ENCODE measurements around the gene SLC25A47.
"Not testable (repeated sequence)": the region's sequence is repeated elsewhere in the genome, so short reads cannot be mapped to it uniquely, and the experiment has no call there.

Gene SLC25A47

DNA sequence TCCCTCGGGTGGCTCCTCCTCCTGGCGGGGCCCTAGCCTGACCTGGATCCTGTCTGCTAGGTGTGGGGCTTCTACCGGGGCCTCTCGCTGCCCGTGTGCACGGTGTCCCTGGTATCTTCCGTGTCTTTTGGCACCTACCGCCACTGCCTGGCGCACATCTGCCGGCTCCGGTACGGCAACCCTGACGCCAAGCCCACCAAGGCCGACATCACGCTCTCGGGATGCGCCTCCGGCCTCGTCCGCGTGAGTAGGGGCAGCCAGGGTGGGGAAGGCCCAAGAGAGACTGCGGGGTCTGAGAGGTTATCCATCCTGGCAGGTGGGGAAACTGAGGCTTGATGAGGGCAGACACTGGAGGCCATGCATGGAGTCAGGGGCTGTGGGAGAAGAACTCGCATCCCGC, 4.0 kb downstream of the SLC25A47 start:
- DNase-seq (ENCODE audit: low spot score) = no peak

DNA sequence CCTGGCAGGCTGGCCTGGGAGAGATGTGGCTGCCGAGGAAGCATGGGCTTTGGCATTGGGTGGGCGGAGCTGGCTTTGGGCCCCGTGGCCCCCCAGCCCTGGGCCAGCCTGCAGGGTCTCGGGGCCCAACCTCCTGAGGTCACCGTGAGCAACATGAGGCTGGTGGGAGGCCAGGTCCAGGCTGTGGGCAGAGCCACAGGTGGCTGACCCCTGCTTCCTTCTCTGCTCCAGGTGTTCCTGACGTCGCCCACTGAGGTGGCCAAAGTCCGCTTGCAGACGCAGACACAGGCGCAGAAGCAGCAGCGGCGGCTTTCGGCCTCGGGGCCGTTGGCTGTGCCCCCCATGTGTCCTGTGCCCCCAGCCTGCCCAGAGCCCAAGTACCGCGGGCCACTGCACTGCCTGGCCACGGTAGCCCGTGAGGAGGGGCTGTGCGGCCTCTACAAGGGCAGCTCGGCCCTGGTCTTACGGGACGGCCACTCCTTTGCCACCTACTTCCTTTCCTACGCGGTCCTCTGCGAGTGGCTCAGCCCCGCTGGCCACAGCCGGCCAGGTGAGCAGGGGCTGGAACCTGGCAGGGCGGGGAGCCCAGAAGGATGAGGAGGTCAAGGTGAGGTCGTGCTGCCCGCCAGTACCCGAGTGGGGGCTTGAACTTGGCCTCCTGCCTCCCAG, 5.5 kb downstream of the SLC25A47 start:
- no peak for DNase-seq (ENCODE audit: low spot score)

DNA sequence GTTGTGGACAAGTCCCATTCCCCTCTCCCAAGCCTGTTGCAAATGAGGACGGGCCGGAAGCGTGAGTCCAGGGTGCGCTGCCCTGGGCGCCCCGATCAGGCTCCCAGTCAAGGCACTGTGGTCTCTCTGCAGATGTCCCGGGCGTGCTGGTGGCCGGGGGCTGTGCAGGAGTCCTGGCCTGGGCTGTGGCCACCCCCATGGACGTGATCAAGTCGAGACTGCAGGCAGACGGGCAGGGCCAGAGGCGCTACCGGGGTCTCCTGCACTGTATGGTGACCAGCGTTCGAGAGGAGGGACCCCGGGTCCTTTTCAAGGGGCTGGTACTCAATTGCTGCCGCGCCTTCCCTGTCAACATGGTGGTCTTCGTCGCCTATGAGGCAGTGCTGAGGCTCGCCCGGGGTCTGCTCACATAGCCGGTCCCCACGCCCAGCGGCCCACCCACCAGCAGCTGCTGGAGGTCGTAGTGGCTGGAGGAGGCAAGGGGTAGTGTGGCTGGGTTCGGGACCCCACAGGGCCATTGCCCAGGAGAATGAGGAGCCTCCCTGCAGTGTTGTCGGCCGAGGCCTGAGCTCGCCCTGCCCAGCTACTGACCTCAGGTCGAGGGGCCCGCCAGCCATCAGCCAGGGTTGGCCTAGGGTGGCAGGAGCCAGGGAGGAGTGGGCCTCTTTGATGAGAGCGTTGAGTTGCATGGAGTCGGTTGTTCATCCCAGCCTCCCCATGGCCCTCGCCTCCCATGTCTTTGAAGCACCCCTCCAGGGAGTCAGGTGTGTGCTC, 6.3 kb downstream of the SLC25A47 start:
- no peak for DNase-seq (ENCODE audit: low spot score)

DNA sequence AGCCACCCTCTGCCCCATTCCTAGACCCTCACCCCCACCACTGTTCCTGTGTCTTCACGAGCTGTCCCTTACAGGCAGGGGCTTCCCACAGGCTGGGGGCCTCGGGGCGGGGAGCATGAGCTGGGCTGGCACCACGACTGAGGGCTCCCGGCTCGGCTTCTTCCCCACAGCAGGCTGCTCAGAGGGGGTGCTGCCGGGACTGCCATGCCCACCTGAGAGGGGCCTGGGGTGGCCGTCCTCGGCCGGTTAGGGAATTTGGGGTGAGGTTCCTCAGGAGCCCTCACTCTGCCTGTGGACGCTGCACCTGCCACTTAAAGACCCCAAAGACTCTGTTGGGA, 6.8 kb downstream of the SLC25A47 start:
- DNase-seq (ENCODE audit: low spot score) = no peak

DNA sequence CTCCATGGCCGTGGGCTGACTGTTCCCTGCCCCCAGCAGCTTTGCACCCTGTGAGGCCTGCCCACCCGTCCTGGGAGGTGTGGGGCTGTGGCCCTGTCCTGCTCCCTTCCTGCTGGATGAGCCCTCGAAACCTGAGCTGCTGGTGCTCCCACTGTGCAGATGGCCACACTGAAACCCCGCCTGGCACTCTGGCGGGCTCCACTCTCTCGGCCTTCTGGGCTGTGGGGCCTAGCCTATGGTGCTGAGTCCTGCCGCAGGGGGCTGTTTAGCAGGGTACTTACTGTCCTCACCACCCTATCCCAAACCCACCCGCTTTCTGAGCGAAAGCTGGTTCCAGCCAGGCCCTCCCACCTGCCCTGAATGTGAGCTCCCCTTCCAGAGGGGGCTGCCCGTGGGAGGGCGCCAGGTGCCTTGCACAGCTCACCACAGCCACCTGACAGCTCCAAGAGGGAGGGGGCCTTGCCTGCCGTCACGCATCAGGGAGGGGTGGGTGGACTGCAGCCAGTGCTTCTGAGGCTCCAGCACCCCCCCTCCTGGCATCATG, 7.3 kb downstream of the SLC25A47 start:
- DNase-seq (ENCODE audit: low spot score) = no peak

DNA sequence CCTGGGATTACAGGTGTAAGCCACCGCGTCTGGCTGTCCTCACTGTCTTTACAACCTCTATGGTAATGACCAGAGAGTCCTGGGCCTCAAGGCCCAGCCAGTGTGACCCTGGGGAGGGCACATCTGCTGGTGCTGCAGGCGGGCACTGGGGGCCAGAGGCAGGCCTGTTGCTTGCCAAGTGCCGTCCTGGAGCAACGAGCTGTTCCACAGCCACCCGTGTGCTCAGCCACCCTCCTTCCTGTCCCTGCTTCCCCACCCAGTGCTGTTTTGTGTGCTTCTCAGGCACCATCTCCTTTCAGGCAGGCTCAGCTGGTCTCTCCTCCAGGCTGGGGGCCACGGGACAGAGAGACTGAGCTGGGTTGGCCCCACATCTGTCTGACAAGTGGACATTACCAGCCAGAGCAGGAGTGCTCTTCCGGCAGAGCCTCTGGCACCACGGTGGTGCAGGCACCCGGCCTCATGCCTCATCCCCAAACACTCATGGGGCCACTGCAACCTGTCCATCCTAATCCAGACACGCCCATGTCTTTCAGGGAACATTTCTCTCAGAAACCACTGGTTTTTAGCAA, 9.0 kb downstream of the SLC25A47 start:
- no peak for DNase-seq (ENCODE audit: low spot score)

DNA sequence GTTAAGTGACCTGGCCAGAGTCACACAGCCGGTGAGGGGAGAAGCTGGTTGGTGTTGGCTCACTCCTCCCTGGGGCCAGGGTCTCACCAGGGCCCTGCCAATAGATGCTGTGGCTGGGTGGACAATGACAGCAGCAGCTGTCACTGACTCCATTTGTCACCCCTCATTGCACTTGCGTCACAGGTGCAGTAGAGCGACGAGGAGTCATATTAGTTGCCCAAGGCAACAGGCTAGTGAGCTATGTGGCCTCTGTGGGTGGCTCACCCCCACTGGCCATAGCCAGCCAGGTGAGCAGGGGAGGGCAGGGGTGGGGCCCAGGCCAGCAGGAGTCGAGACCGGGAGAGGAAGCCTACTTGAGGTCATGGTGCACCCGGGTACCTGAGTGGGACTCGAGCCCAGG, 9.7 kb downstream of the SLC25A47 start:
- DNase-seq (ENCODE audit: low spot score) = no peak

DNA sequence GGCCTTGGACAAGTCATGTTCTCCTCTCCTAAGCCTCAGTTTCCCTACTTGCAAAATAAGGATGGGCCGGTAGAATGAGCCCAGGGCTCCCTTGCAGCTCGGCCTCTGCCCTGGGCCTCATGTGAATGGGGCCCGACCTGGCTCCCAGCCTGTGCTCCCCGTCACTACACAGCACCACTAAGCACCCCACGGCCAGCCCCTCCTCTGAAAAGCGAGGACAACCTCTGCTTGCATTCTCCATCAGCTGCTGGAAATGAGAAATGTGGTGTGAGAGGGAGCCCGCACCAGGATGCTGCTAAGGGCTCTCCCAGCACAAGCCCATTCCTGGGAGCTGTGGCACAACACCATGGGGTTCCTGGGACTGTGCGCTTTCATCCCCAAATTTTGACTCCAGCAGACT, 10.2 kb downstream of the SLC25A47 start:
- DNase-seq (ENCODE audit: low spot score) = no peak

DNA sequence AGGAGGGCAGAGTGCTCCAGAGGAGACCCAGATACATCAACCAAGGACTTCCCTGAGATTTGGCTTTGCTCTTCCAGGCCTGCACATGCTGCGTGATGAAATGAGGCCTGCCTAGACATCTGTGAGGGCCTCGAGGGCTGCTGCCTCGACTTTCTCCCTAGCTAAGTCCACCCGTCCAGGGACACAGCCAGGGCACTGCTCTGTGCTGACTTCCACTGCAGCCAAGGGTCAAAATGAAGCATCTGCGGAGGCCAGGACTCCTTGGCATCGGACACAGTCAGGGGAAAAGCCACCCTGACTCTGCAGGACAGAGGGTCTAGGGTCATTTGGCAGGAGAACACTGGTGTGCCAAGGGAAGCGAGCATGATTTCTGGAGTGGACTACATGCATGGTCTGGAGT, 10.7 kb downstream of the SLC25A47 start:
- no peak for DNase-seq (ENCODE audit: low spot score)

DNA sequence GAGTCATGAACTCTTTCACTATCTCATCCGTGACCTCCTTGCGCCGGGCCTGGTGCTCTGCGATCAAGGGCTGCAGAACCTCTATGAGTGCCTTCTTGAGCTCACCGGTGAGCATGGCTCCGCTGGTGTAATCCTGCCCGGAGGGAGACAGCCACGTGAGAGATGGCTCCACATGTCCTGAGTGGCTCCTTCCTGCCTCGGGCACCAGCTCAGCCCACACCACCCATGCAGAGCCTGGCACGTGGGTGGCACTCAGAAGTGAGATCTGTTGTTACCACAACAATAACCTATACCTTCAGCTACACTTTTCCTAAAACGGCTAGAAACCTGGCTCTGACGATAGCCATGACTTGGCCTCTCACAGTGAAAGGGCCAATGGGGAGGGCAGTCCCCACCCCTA, 11.8 kb downstream of the SLC25A47 start:
- DNase-seq (ENCODE audit: low spot score) = no peak

DNA sequence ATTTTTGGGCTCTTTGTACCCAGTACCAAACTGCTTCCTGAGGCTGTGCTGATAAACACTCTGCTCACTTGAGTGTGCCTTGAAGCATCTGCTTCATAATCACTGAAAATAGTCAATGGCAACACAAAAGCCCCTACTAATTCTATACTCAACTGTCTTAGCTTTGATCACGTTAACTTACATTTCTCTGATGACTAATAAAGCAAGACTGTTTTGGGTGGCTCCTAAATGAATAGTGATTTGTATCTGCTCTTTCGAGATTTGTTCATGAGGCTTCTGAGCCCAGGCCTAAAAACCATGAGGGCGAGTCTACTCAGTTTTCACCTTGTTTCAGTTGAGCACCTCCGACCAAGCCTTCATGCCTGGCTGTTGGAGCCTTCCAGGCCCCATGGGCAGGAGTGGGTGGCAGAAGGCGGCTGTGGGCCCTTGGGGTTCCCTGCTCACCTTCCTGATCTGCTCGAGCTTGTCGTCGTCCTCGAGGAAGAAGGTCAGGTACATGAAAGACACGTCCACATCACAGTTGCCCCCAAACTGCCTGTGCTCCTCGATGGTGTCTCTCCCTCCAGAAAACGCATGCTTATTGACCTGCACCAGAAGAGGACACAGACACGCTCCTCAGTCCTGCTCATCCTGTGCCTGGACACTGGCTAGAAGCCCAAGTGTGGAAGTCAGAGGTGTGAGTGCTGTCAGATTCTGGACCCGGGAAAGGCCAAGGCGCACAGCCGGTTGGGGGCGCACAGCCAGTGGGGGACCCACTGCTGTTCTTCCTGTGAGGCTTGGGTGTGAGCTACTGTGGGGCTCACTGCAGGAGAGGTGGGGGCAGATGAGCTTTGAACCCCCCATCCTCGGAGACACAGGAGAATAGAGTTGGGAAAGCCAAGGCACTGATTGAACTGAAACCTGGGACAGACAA, 13.7 kb downstream of the SLC25A47 start:
- peak; percentile 73 for DNase-seq (ENCODE audit: low spot score)

DNA sequence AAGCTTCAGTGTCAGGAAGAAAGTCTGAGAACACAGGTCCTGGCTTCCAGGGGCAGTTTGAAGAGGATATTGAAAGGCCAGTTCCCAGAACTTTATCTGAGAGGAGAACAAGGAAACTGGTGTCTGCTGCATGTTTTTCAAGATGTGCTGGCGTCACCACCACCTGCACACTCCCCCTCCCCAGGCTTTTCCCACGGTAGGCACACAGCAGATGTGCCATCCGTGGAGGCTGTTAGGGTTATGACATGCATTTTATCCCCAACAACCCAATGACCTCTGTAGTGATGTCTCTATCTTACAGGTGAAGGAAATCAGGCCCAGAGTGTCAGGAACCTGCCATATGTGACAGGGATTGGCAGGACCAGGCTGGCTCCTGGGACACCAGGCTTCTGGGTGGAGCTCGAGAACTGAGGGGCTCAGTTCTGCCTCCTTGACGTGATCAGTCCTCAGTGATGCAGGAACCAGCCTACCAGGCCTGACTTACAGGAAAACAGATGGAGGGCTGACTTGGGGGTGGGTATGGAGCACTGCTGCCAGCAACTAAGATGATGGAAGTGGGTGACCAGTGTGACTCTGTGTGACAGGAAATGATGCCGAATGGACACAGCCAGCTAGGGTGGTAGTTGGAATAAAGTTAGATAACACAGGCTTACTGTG, 16.8 kb downstream of the SLC25A47 start:
- no peak for DNase-seq (ENCODE audit: low spot score)

DNA sequence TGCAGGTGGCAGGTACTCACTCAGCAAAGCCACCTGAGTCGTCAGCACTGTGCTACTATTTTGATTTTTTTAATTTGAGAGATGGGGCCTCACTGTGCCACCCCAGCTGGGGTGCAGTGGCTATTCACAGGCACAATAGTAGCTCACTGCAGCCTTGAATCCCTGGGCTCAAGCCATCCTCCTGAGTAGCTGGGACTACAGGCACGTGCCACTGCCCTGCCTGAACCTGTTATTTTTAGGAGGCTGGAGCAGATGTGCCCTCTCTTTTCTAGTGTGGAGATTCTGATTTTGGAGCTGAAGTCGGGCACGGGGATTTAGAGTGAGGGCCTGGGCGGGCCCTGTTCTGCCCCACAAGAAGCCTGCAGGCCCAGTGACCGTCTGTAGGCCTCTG, 17.3 kb downstream of the SLC25A47 start:
- no peak for DNase-seq (ENCODE audit: low spot score)

DNA sequence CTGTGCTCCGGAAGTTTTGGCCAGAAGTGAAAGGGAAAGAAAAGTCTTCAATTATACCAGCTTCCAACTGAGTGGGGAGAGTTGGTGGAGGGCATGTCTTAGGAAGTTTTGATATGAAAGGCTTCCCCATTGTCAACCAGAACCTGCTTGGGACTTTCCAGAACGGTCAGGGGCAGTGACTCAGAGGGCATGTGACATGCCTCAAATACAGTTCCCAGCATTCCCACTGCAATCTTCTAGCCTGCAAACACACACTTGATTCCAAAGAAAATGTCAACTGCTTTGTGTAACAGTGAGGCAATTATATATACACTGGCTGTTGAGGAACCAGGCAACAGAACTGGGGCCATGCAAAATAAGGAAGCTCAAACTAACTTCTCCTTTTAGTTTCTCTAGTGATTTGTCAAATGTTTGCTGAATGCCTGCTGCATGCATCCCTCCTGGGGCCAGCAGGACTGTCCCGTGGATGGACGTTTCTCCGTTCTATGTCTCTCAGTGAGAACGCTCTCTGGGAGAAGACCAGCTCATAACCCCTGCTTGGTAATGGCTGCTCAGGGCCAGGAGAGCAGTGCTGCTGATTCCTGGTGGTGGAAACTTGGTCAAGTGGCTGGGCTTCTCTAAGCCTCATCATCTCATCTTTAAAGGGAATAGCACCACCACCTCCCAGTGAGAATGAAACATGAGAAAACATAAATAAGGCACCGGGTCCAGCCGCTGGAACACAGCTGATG, 18.3 kb downstream of the SLC25A47 start:
- peak; percentile 51 for DNase-seq (ENCODE audit: low spot score)

DNA sequence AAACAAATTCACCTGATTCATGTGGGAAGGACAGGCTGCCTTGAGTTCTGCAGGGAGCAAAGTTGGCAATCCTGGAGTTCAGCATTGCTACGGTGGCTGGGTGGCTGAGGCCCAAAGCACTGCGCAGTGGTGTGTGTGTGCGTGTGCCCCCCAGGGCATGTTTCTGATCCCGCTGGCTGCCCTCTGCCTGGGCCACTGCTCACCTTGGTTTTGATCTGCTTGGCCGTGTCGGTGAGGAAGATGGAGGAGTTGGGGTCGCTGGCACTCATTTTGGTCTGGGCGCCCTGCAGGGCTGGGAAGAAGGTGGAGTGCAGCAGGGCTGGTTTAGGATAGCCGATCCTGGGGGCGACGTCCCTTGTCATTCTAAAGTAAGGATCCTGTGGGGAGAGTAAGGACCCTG, 19.1 kb downstream of the SLC25A47 start:
- no peak for DNase-seq (ENCODE audit: low spot score)

DNA sequence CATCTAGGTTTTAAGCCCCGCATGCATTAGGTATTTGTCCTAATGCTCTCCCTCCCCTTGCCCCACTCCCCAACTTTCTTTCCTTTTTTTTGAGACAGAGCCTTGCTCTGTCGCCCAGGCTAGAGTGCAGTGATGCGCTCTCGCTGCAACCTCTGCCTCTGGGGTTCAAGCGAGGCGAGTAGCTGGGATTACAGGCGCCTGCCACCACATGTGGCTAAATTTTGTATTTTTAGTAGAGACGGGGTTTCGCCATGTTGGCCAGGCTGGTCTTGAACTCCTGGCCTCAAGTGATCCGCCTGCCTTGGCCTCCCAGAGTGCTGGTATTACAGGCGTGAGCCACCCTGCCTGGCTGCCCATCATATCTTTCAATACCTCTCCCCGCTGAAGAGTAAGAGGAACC, 19.7 kb downstream of the SLC25A47 start:
- DNase-seq (ENCODE audit: low spot score) = not testable (repeated sequence)

DNA sequence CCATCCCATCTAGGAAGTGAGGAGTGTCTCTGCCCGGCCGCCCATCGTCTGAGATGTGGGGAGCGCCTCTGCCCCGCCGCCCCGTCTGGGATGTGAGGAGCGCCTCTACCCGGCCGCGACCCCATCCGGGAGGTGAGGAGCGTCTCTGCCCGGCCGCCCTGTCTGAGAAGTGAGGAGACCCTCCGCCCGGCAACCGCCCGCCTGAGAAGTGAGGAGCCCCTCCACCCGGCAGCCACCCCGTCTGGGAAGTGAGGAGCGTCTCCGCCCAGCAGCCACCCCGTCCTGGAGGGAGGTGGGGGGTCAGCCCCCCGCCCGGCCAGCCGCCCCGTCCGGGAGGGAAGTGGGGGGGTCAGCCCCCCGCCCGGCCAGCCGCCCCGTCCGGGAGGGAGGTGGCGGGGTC, 21.5 kb downstream of the SLC25A47 start:
- DNase-seq (ENCODE audit: low spot score) = not testable (repeated sequence)

DNA sequence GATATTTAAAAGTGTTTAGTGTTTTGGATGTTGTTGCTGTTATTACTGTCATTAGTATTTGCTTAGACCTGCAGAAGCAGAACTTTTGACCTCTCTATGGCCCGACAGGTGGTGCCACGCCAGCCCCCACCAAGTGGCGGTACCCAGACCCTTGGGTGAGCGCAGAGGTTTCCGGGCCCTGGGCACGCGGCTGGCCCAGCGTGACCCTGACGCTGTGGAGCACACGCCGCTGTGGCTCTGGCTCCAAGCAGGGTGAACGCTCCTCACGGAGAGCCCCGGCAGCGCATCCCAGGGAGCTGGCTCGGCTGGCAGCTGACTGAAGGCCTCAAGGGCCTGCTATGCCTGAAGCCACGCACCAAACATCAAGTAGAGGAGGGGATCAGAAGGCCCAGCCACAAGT, 22.6 kb downstream of the SLC25A47 start:
- no peak for DNase-seq (ENCODE audit: low spot score)

DNA sequence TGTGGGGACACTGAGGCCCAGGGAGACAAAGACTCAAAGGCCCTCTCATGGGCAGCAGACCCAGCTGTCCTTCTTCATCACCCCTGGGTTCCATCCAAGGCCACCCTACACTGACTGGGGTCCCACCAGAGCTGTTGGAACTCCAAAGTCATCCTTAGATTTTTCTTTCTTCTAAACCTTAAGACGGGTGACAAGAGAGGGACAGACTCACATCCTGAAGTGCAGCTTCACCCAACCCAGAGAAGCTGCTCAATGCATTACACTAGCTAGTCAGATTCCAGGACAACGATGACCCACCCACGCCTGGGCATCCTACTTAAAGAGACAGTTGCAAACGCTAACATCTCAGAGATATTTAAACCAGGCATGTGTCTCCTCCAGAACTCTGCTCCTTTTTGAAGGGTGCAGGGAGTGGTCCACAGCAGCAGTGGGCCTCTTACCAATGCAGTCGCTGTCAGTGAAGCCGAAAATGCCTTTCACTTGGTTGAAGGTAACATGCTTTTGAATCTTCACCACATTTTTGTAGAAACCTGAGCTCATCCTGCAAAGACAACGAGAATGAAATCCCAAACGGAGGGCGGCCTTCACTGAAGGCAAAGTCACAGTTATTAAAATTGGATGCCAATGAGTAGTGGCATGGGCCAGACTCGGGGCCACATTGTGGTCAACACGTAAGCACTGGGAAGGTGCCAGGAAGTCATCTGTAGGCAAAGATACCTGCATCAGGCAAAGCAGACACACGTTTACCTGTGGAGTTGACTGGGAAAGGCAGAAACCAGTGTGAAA, 23.4 kb downstream of the SLC25A47 start:
- no peak for DNase-seq (ENCODE audit: low spot score)

DNA sequence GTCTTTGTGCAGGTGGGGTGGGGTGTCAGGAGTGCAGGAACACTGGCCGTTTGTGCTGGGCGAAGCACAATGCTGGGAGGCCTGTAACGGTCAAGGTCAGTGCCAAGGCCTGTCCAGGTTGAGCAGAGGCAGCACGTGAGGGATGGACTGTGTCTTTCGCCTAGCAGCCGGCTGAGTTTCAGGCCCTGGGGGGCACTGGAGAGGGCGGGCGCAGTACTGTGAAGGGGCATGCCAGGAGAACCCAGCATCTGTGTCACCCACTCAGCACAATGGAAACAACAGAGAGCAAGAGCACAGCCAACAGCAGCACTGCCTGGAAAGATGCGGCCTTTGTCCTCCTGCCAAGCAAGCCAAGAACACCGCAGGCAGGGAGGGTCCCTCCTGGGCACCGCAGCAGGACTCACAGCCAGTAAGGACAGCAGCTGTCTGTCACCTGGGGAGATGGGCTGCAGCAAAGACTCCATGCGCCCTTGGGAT, 25.2 kb downstream of the SLC25A47 start:
- no peak for DNase-seq (ENCODE audit: low spot score)
